NT2/D1 (cell line): ENCODE results near the gene BABAM1.
"Not testable (repeated sequence)": the region's sequence is repeated elsewhere in the genome, so short reads cannot be mapped to it uniquely, and the experiment has no call there.

Source experiments
- SUZ12 ChIP-seq: IDR thresholded peaks from 2 replicates; pipeline ENCODE4 v1.6.1; 2011; ENCODE audit not compliant: insufficient read length, insufficient read depth; ENCODE audit errors: extremely low read depth
- YY1 ChIP-seq: IDR thresholded peaks from 2 replicates; pipeline ENCODE4 v1.6.1; 2011; ENCODE audit not compliant: insufficient read length, insufficient read depth

GRCh38 chr19:17274892-17275291 lies 7.6 kb downstream of the BABAM1 start:
- TF ChIP-seq SUZ12, YY1: not testable (repeated sequence)
